HepG2 (cell line): ENCODE measurements around the gene ZSWIM8. TPM values are rescaled to one million over a fixed set of nuclear protein-coding genes. Genes with fewer than 3 reads are reported as not detected.

Source experiments
- ATAC-seq: fragments of 200-7000 bp; cut with Tn5 transposase; 3 replicates; pipeline ENCODE4 v1.9.1; 2020; ENCODE audit warnings: mild to moderate bottlenecking, moderate library complexity
- BruUV-seq: library from RNA; stranded (reverse); fragments of 400-500 nt; replicated peaks from 2 replicates; lab custom pipeline; 2021; lab: Mats Ljungman, UMichigan
- CTCF ChIA-PET: fragments of 300-600 bp; formaldehyde crosslinking; extraction: SDS; loops from one replicate; lab custom pipeline; 2021; ENCODE audit warnings: low total read pairs, inconsistent platforms, low intra/inter-chr PET ratio; lab: Yijun Ruan, JAX
- POLR2A ChIA-PET: fragments of 350-600 bp; sonication (Branson Sonifier 250); formaldehyde crosslinking; loops from one replicate; lab custom pipeline; 2020; ENCODE audit warnings: antibody characterized with exemption, inconsistent platforms; lab: Yijun Ruan, JAX
- DNase-seq: peaks from one replicate; pipeline ENCODE4 v3.0.0-alpha.2; 2015; ENCODE audit warnings: low spot score
- FAIRE-seq: peaks from 3 replicates; lab custom pipeline; 2011; peaks lifted over from hg19 to GRCh38; lab: Jason Lieb, UNC
- H2AFZ ChIP-seq: one replicate; pipeline ENCODE4 v1.6.1; 2011; ENCODE audit warnings: low read length, inconsistent platforms
- H3K27ac ChIP-seq: fragments of 300-600 bp; 3 replicates; pipeline ENCODE4 v1.8.0; 2011; ENCODE audit warnings: mixed run types, mild to moderate bottlenecking, mixed read lengths, low read length, inconsistent platforms; ENCODE audit not compliant: insufficient read depth; ENCODE audit errors: extremely low read length
- H3K27me3 ChIP-seq, 2 experiments: fragments of 200-600 bp in 1 of 2; 2 replicates in 1 of 2; 3 replicates in 1 of 2; pipeline versions ENCODE4 v1.6.0 to v1.8.0; 2011; ENCODE audit warnings: low read length in 2 of 2, mild to moderate bottlenecking in 2 of 2, moderate library complexity in 2 of 2, inconsistent platforms in 1 of 2; ENCODE audit not compliant: insufficient read depth in 2 of 2, control insufficient read depth in 1 of 2
- H3K36me3 ChIP-seq, 2 experiments: fragments of 200-600 bp in 1 of 2; replicated peaks in 1 of 2; 2 replicates in 1 of 2; 3 replicates in 1 of 2; pipeline versions ENCODE4 v1.5.1 to v1.8.0; 2011; ENCODE audit warnings: low read length in 2 of 2, inconsistent platforms in 1 of 2; ENCODE audit not compliant: insufficient read depth in 2 of 2, control insufficient read depth in 1 of 2
- H3K4me1 ChIP-seq: 2 replicates; pipeline ENCODE4 v1.5.1; 2012; ENCODE audit warnings: low read length, inconsistent platforms; ENCODE audit not compliant: insufficient read depth
- H3K4me2 ChIP-seq: 2 replicates; pipeline ENCODE4 v1.6.0; 2011; ENCODE audit warnings: low read depth, low read length, inconsistent platforms
- H3K4me3 ChIP-seq, 3 experiments: fragments of 200-600 bp in 1 of 3; sonication (generic), shearing (Covaris generic) in 1 of 3; replicated peaks in 1 of 3; 2 replicates each; pipeline ENCODE4 v1.5.1; 2011 to 2016; ENCODE audit warnings: low read length in 3 of 3, inconsistent platforms in 2 of 3, low read depth in 2 of 3, mild to moderate bottlenecking in 2 of 3, control low read depth in 1 of 3, mixed read lengths in 1 of 3; ENCODE audit not compliant: insufficient read depth in 1 of 3
- H3K79me2 ChIP-seq: one replicate; pipeline ENCODE4 v1.6.1; 2011; ENCODE audit warnings: low read length, inconsistent platforms; ENCODE audit not compliant: insufficient read depth
- H3K9ac ChIP-seq: 2 replicates; pipeline ENCODE4 v1.6.0; 2011; ENCODE audit warnings: mild to moderate bottlenecking, low read depth, low read length, inconsistent platforms; ENCODE audit not compliant: insufficient read depth
- H3K9me3 ChIP-seq: 2 replicates; pipeline ENCODE4 v1.5.1; 2012; ENCODE audit warnings: mild to moderate bottlenecking, low read length
- H4K20me1 ChIP-seq: 2 replicates; pipeline ENCODE4 v1.6.0; 2011; ENCODE audit warnings: inconsistent platforms, mild to moderate bottlenecking, low read length, moderate library complexity; ENCODE audit not compliant: insufficient read depth
- AGO2 ChIP-seq: fragments of 200-400 bp; formaldehyde crosslinking; optimal IDR thresholded peaks from 2 replicates; pipeline ENCODE3; 2017; ENCODE audit warnings: mild to moderate bottlenecking, low read depth, low read length, moderate library complexity
- ARNT2 ChIP-seq: sonication (generic); formaldehyde crosslinking; IDR thresholded peaks from 2 replicates; pipeline ENCODE4 v1.8.0; 2022; ENCODE audit warnings: mild to moderate bottlenecking, low read depth, missing genetic modification reagents, moderate library complexity
- CEBPZ ChIP-seq: IDR thresholded peaks from 2 replicates; pipeline ENCODE4 v1.6.1; 2012; ENCODE audit warnings: low read length, improper control_type of control experiment
- FLYWCH1 ChIP-seq: sonication (generic); formaldehyde crosslinking; IDR thresholded peaks from 2 replicates; pipeline ENCODE4 v1.8.1; 2023; ENCODE audit warnings: mild to moderate bottlenecking, missing genetic modification reagents
- GABPA ChIP-seq, 2 experiments: IDR thresholded peaks; 2 replicates each; pipeline ENCODE4 v1.6.1; 2011 to 2016; ENCODE audit warnings: low read depth in 2 of 2, low read length in 1 of 2, missing biosample characterization in 1 of 2, missing genetic modification characterization in 1 of 2
- HDAC1 ChIP-seq: sonication (generic); formaldehyde crosslinking; IDR thresholded peaks from 2 replicates; pipeline ENCODE4 v1.5.1; 2020; ENCODE audit warnings: mild to moderate bottlenecking, missing genetic modification reagents
- MED13 ChIP-seq: sonication (generic); formaldehyde crosslinking; IDR thresholded peaks from 2 replicates; pipeline ENCODE4 v1.5.0; 2020; ENCODE audit warnings: missing genetic modification reagents
- NFKB2 ChIP-seq: sonication (generic); formaldehyde crosslinking; IDR thresholded peaks from 2 replicates; pipeline ENCODE4 v1.4.0; 2020; ENCODE audit warnings: missing genetic modification reagents, borderline replicate concordance
- PATZ1 ChIP-seq: sonication (generic); formaldehyde crosslinking; IDR thresholded peaks from 2 replicates; pipeline ENCODE4 v1.4.0; 2020; ENCODE audit warnings: missing genetic modification reagents
- PCBP1 ChIP-seq: fragments of 200-400 bp; formaldehyde crosslinking; IDR thresholded peaks from 2 replicates; pipeline ENCODE4 v1.6.1; 2017; ENCODE audit warnings: mild to moderate bottlenecking, low read depth, low read length, borderline replicate concordance
- RELA ChIP-seq: sonication (generic); formaldehyde crosslinking; IDR thresholded peaks from 2 replicates; pipeline ENCODE4 v1.4.0; 2020; ENCODE audit warnings: missing genetic modification reagents
- STAG1 ChIP-seq: sonication (generic); formaldehyde crosslinking; IDR thresholded peaks from 2 replicates; pipeline ENCODE4 v1.4.0; 2020; ENCODE audit warnings: missing genetic modification reagents
- ZFP90 ChIP-seq: sonication (generic); formaldehyde crosslinking; IDR thresholded peaks from 2 replicates; pipeline ENCODE4 v1.8.0; 2022; ENCODE audit warnings: missing genetic modification reagents, mild to moderate bottlenecking, inconsistent platforms, borderline replicate concordance
- ZMYM3 ChIP-seq: sonication (generic); formaldehyde crosslinking; IDR thresholded peaks from 2 replicates; pipeline ENCODE4 v1.5.1; 2020; ENCODE audit warnings: mild to moderate bottlenecking, missing genetic modification reagents
- ZNF17 ChIP-seq: sonication (generic); formaldehyde crosslinking; IDR thresholded peaks from 2 replicates; pipeline ENCODE4 v1.5.0; 2020; ENCODE audit warnings: mild to moderate bottlenecking, missing genetic modification reagents
- ZNF207 ChIP-seq: fragments of 450-650 bp; IDR thresholded peaks from 2 replicates; pipeline ENCODE4 v1.6.1; 2016; ENCODE audit warnings: antibody characterized with exemption, borderline replicate concordance
- ZNF558 ChIP-seq: sonication (generic); formaldehyde crosslinking; IDR thresholded peaks from 2 replicates; pipeline ENCODE4 v1.9.0; 2022; ENCODE audit warnings: mild to moderate bottlenecking, missing genetic modification reagents, borderline replicate concordance
- ZNF768 ChIP-seq: sonication (generic); formaldehyde crosslinking; IDR thresholded peaks from 2 replicates; pipeline ENCODE4 v1.4.0; 2020; ENCODE audit warnings: missing genetic modification reagents
- ZNF777 ChIP-seq: sonication (generic); formaldehyde crosslinking; IDR thresholded peaks from 2 replicates; pipeline ENCODE4 v1.4.0; 2020; ENCODE audit warnings: missing genetic modification reagents
- WGBS: methylation state at CpG from one replicate; pipeline ENCODE4 v1.1.6; 2017; ENCODE audit warnings: low lambda C conversion rate; 5-methylcytosine and 5-hydroxymethylcytosine counted together
- in situ Hi-C: cut with HindIII; loops from 2 replicates; pipeline ENCODE4 v1.10.0; 2017; ENCODE audit warnings: low pct_unique_long_range_greater_than_20kb; ENCODE audit not compliant: extremely low pct_ligation_motif_present
- intact Hi-C: fragments of 100-400 bp; cut with micrococcal nuclease; formaldehyde crosslinking; loops from one replicate; pipeline ENCODE4 v1.10.0; 2022; ENCODE audit not compliant: unreplicated experiment
- polyA plus RNA-seq, 8 experiments: library from polyadenylated mRNA; depleted of rRNA in 3 of 8; stranded (reverse) in 7 of 8; unstranded in 1 of 8; fragments of >200 nt; fragmentation: Illumina TruSeq in 4 of 8; extraction: Trizol in 4 of 8; gene quantifications; 2 replicates each; pipeline versions ENCODE4 v1.2.1 to v1.2.3, GENCODE V29; 2011 to 2016; ENCODE audit warnings: low read depth in 4 of 8, missing spikeins in 1 of 8, mixed read lengths in 1 of 8; ENCODE audit not compliant: insufficient read depth in 1 of 8
- total RNA-seq, 5 experiments: library from RNA; depleted of rRNA; stranded (reverse); fragments of >200 nt; fragmentation: Illumina TruSeq; extraction: Trizol; gene quantifications; 2 replicates each; pipeline ENCODE4 v1.2.3, GENCODE V29; 2016; ENCODE audit warnings: low read depth in 1 of 5

Gene ZSWIM8
- total and polyA plus RNA-seq, 2 of the 13 experiments (the other 11 are each of a cell fraction or from before 2014, with no cell fraction given): 39.9 to 98.2 TPM

GRCh38 chr10:73810735-73811465 lies 25.5 kb downstream of the ZSWIM8 start:
- Histone ChIP-seq H3K4me2 (peak overlapping the region; percentile 95), H3K27me3 (no peaks in the 10 kb centered on the region; a peak in 1 of 5 replicates), H3K27ac (peak overlapping the region; percentile 72), H3K4me1 (peaks cover 21% of the 10 kb centered on the region), H3K9me3 (no peaks in the 10 kb centered on the region), H4K20me1 (no peaks in the 10 kb centered on the region), H3K9ac (peak overlapping the region; percentile 80), H3K79me2 (peaks cover 3% of the 10 kb centered on the region), H3K4me3 (peak overlapping the region; percentile 78 to 94 (median 84)), H3K36me3 (peaks cover 11 to 33% of the 10 kb centered on the region in 2 experiments), H2AFZ (no peak overlapping the region)
- in situ Hi-C loops: no loop called here
- 3% methylated on average over 17 of the region's 63 CpGs for WGBS
- intact Hi-C loops: no loop called here
- DNase-seq (no peak), FAIRE-seq (no peak), ATAC-seq (peak; percentile 49)
- ChIA-PET CTCF (no interaction called here), POLR2A (interaction anchor here (1.1 to 3.3 kb wide), 3 partner anchors 26 to 38 kb away, joined by 3 to 23 read pairs (median 5); a partner anchor contains a TSS)
- BruUV-seq: TSS peak; percentile 40
- TF ChIP-seq ZNF17 (CRISPR knock-in tag): 0 out of 2 replicates have a peak, but pooled peaks have one; percentile 23
- TF ChIP-seq NFKB2 (CRISPR knock-in tag): no peak
- TF ChIP-seq MED13 (CRISPR knock-in tag): no peak
- TF ChIP-seq PATZ1 (CRISPR knock-in tag): peak; percentile 35; the same call in 1 of the 2 replicates
- 0 out of 2 replicates have a peak, but pooled peaks have one; percentile 20 for TF ChIP-seq GABPA (IDR thresholded peaks at IDR 0.05; ENCODE audit: low read depth, low read length)
- TF ChIP-seq GABPA (CRISPR knock-in tag; IDR thresholded peaks at IDR 0.05; ENCODE audit: low read depth): no peak
- TF ChIP-seq ZMYM3 (CRISPR knock-in tag): peak; percentile 67; the same call in 1 of the 2 replicates
- peak; percentile 58; the same call in 1 of the 2 replicates for TF ChIP-seq ZNF777 (CRISPR knock-in tag)
- TF ChIP-seq HDAC1 (CRISPR knock-in tag): peak; percentile 34; the same call in 1 of the 2 replicates
- TF ChIP-seq ZFP90 (CRISPR knock-in tag): 0 out of 2 replicates have a peak, but pooled peaks have one; percentile 14
- no peak for TF ChIP-seq CEBPZ
- no peak for TF ChIP-seq STAG1 (CRISPR knock-in tag)
- TF ChIP-seq AGO2: peak; percentile 22
- TF ChIP-seq ZNF207: no peak
- TF ChIP-seq RELA (CRISPR knock-in tag): no peak
- TF ChIP-seq ZNF768 (CRISPR knock-in tag): peak; percentile 95
- TF ChIP-seq ZNF558 (CRISPR knock-in tag): 0 out of 2 replicates have a peak, but pooled peaks have one; percentile 3
- no peak for TF ChIP-seq ARNT2 (CRISPR knock-in tag)
- TF ChIP-seq FLYWCH1: 0 out of 2 replicates have a peak, but pooled peaks have one; percentile 53
- TF ChIP-seq PCBP1: 0 out of 2 replicates have a peak, but pooled peaks have one; percentile 18
